IMR-90 (cell line): Measurements from ENCODE around the gene SMIM24. TPM values are rescaled to one million over a fixed set of nuclear protein-coding genes. Genes with fewer than 3 reads are reported as not detected.
A peak's percentile ranks its signal among the peaks of the same experiment; 100 is the strongest.

Experiments used
- ATAC-seq: fragments of 200-7000 bp; cut with Tn5 transposase; 2 replicates; pipeline ENCODE4 v1.9.1; 2020; ENCODE audit warnings: low read depth, mild to moderate bottlenecking, moderate library complexity
- BruUV-seq: library from RNA; stranded (reverse); fragments of 400-500 nt; replicated peaks from 2 replicates; lab custom pipeline; 2021; lab: Mats Ljungman, UMichigan
- CTCF ChIA-PET: fragments of 300-600 bp; formaldehyde crosslinking; extraction: SDS; loops from one replicate; lab custom pipeline; 2021; ENCODE audit warnings: antibody characterized with exemption; lab: Yijun Ruan, JAX
- POLR2A ChIA-PET: fragments of 300-600 bp; sonication (Branson Sonifier 250); formaldehyde crosslinking; loops from one replicate; lab custom pipeline; 2022; ENCODE audit warnings: antibody characterized with exemption; ENCODE audit not compliant: unreplicated experiment; lab: Charles Lee
- DNase-seq: peaks from one replicate; pipeline ENCODE4 v3.0.0; 2013
- H2AFZ ChIP-seq: replicated peaks from 2 replicates; pipeline ENCODE3; 2013; ENCODE audit warnings: low read length, mild to moderate bottlenecking; ENCODE audit not compliant: poor library complexity
- H2AK5ac ChIP-seq: 2 replicates; pipeline ENCODE4 v1.6.1; 2013; ENCODE audit warnings: low read depth, low read length, inconsistent platforms
- H2AK9ac ChIP-seq: replicated peaks from 2 replicates; pipeline ENCODE3; 2013; ENCODE audit warnings: mild to moderate bottlenecking, low read depth, low read length, moderate library complexity; ENCODE audit not compliant: poor library complexity
- H2BK120ac ChIP-seq: 2 replicates; pipeline ENCODE4 v1.6.1; 2013; ENCODE audit warnings: low read depth, low read length, inconsistent platforms
- H2BK15ac ChIP-seq: 3 replicates; pipeline ENCODE4 v1.6.1; 2013; ENCODE audit warnings: low read depth, low read length, inconsistent platforms
- H2BK20ac ChIP-seq: 2 replicates; pipeline ENCODE4 v1.6.1; 2013; ENCODE audit warnings: low read depth, mild to moderate bottlenecking, inconsistent platforms, low read length, moderate library complexity
- H2BK5ac ChIP-seq: 2 replicates; pipeline ENCODE4 v1.6.1; 2013; ENCODE audit warnings: mild to moderate bottlenecking, low read depth, low read length, inconsistent platforms; ENCODE audit not compliant: poor library complexity, severe bottlenecking
- H3K14ac ChIP-seq: replicated peaks from 2 replicates; pipeline ENCODE4 v1.6.1; 2013; ENCODE audit warnings: low read depth, low read length, inconsistent platforms
- H3K18ac ChIP-seq: 2 replicates; pipeline ENCODE4 v1.6.1; 2013; ENCODE audit warnings: low read depth, low read length, control low read depth
- H3K23ac ChIP-seq: 2 replicates; pipeline ENCODE4 v1.6.1; 2013; ENCODE audit warnings: low read depth, low read length, inconsistent platforms
- H3K27ac ChIP-seq: 2 replicates; pipeline ENCODE4 v1.5.1; 2013; ENCODE audit warnings: mild to moderate bottlenecking, control low read depth, low read length; ENCODE audit not compliant: insufficient read depth
- H3K27me3 ChIP-seq: 2 replicates; pipeline ENCODE4 v1.6.1; 2013; ENCODE audit warnings: low read length; ENCODE audit not compliant: control insufficient read depth, insufficient read depth
- H3K36me3 ChIP-seq: 2 replicates; pipeline ENCODE4 v1.6.1; 2013; ENCODE audit warnings: low read length, mixed read lengths; ENCODE audit not compliant: control insufficient read depth, insufficient read depth
- H3K4ac ChIP-seq: 2 replicates; pipeline ENCODE4 v1.6.1; 2013; ENCODE audit warnings: low read depth, low read length, inconsistent platforms
- H3K4me1 ChIP-seq: 2 replicates; pipeline ENCODE4 v1.6.1; 2013; ENCODE audit warnings: low read length, mixed read lengths; ENCODE audit not compliant: control insufficient read depth, insufficient read depth
- H3K4me2 ChIP-seq: 2 replicates; pipeline ENCODE4 v1.6.1; 2013; ENCODE audit warnings: low read depth, mild to moderate bottlenecking, control low read depth, low read length, moderate library complexity
- H3K4me3 ChIP-seq: 2 replicates; pipeline ENCODE4 v1.5.1; 2013; ENCODE audit warnings: low read depth, mild to moderate bottlenecking, control low read depth, low read length, moderate library complexity; ENCODE audit not compliant: insufficient read depth
- H3K56ac ChIP-seq: 2 replicates; pipeline ENCODE4 v1.6.1; 2013; ENCODE audit warnings: low read length, inconsistent platforms; ENCODE audit not compliant: insufficient read depth; ENCODE audit errors: extremely low read depth
- H3K79me1 ChIP-seq, 2 experiments: 2 replicates each; pipeline ENCODE4 v1.6.1; 2013; ENCODE audit warnings: low read length in 2 of 2, inconsistent platforms in 1 of 2, low read depth in 1 of 2
- H3K9ac ChIP-seq: 2 replicates; pipeline ENCODE4 v1.6.1; 2013; ENCODE audit warnings: low read depth, low read length, control low read depth
- H3K9me1 ChIP-seq: 2 replicates; pipeline ENCODE4 v1.6.1; 2013; ENCODE audit warnings: low read length, inconsistent platforms; ENCODE audit not compliant: insufficient read depth
- H3K9me3 ChIP-seq: 2 replicates; pipeline ENCODE4 v1.6.1; 2013; ENCODE audit warnings: low read length; ENCODE audit not compliant: control insufficient read depth, insufficient read depth
- H4K20me1 ChIP-seq: 2 replicates; pipeline ENCODE4 v1.6.1; 2013; ENCODE audit warnings: low read length, inconsistent platforms; ENCODE audit not compliant: insufficient read depth
- H4K5ac ChIP-seq: 2 replicates; pipeline ENCODE4 v1.6.1; 2013; ENCODE audit warnings: mild to moderate bottlenecking, low read depth, low read length, control low read depth
- H4K8ac ChIP-seq, 2 experiments: 2 replicates each; pipeline ENCODE4 v1.6.1; 2013; ENCODE audit warnings: low read depth in 2 of 2, low read length in 2 of 2, control low read depth in 1 of 2, inconsistent platforms in 1 of 2
- H4K91ac ChIP-seq: 2 replicates; pipeline ENCODE4 v1.6.1; 2013; ENCODE audit warnings: low read depth, low read length, inconsistent platforms; ENCODE audit not compliant: insufficient read depth
- BHLHE40 ChIP-seq: fragments of 150-350 bp; IDR thresholded peaks from 2 replicates; pipeline ENCODE4 v1.6.1; 2016; ENCODE audit warnings: mild to moderate bottlenecking, low read depth, low read length
- CHD1 ChIP-seq: IDR thresholded peaks from 2 replicates; pipeline ENCODE4 v1.6.1; 2012; ENCODE audit warnings: low read depth, low read length, improper control_type of control experiment
- FOS ChIP-seq: fragments of 150-350 bp; IDR thresholded peaks from 2 replicates; pipeline ENCODE4 v1.6.1; 2016; ENCODE audit warnings: low read depth, low read length
- MAFK ChIP-seq: IDR thresholded peaks from 2 replicates; pipeline ENCODE4 v1.6.1; 2012; ENCODE audit warnings: low read depth, low read length, improper control_type of control experiment
- MAZ ChIP-seq: IDR thresholded peaks from 2 replicates; pipeline ENCODE4 v1.6.1; 2012; ENCODE audit warnings: low read depth, mild to moderate bottlenecking, low read length, improper control_type of control experiment, moderate library complexity, borderline replicate concordance
- MXI1 ChIP-seq: IDR thresholded peaks from 2 replicates; pipeline ENCODE4 v1.6.1; 2012; ENCODE audit warnings: low read depth, mild to moderate bottlenecking, low read length, moderate library complexity, borderline replicate concordance
- POLR2A ChIP-seq: IDR thresholded peaks from 2 replicates; pipeline ENCODE4 v1.6.1; 2012; ENCODE audit warnings: mild to moderate bottlenecking, low read depth, low read length
- RAD21 ChIP-seq: IDR thresholded peaks from 2 replicates; pipeline ENCODE4 v1.6.1; 2012; ENCODE audit warnings: low read length, improper control_type of control experiment
- RCOR1 ChIP-seq: IDR thresholded peaks from 2 replicates; pipeline ENCODE4 v1.6.1; 2012; ENCODE audit warnings: mild to moderate bottlenecking, low read length, improper control_type of control experiment; ENCODE audit not compliant: insufficient replicate concordance
- RFX5 ChIP-seq: IDR thresholded peaks from 2 replicates; pipeline ENCODE4 v1.8.0; 2012; ENCODE audit warnings: low read depth, mild to moderate bottlenecking, low read length, moderate library complexity
- WGBS, 2 experiments: methylation state at CpG; one replicate each; pipeline versions ENCODE4 v1.1.5 to v1.1.7; 2013; ENCODE audit warnings: missing lambda C conversion rate in 2 of 2; ENCODE audit not compliant: insufficient read length in 1 of 2; ENCODE audit errors: extremely low coverage in 2 of 2; 5-methylcytosine and 5-hydroxymethylcytosine counted together
- dilution Hi-C: fragments of 300-500 bp; cut with HindIII; formaldehyde crosslinking; loops from one replicate; pipeline ENCODE4 v1.14.3; 2018; ENCODE audit warnings: low sequenced_read_pairs; ENCODE audit not compliant: unreplicated experiment
- in situ Hi-C: fragments of 300-500 bp; cut with MboI; formaldehyde crosslinking; loops from 3 replicates; pipeline ENCODE4 v1.14.3; 2019; ENCODE audit warnings: low sequenced_read_pairs, inconsistent platforms, mixed read lengths
- intact Hi-C: fragments of 100-400 bp; cut with micrococcal nuclease; formaldehyde crosslinking; loops from 2 replicates; pipeline ENCODE4 v1.10.0; 2022
- polyA plus RNA-seq, 3 experiments: library from polyadenylated mRNA; depleted of rRNA; stranded (reverse); fragments of >200 nt; gene quantifications; 2 replicates each; pipeline ENCODE4 v1.2.3, GENCODE V29; 2012; ENCODE audit warnings: low replicate concordance in 1 of 3
- total RNA-seq: library from RNA; depleted of rRNA; stranded (reverse); fragments of >200 nt; gene quantifications from 2 replicates; pipeline ENCODE4 v1.2.3, GENCODE V29; 2012
- TF ChIP-seq, protein P1 (sequence below): fragments of 150-350 bp; IDR thresholded peaks from 2 replicates; pipeline ENCODE4 v1.6.1; 2017; ENCODE audit warnings: mild to moderate bottlenecking, antibody characterized with exemption, low read length, low read depth

The SMIM24 gene
- total and polyA plus RNA-seq, 2 of the 4 experiments (the other 2 are of a cell fraction) = not detected

GRCh38 chr19:3509566-3509989 lies 29.3 kb upstream of the SMIM24 start:
- in situ Hi-C loops (no loop called here), dilution Hi-C loops (no loop called here), intact Hi-C loops (loop anchor here (5.0 kb wide), 1 partner anchor 118 kb away; the partner anchor contains the start of gene CACTIN)
- no peak overlapping the region for H3K56ac ChIP-seq
- no peak overlapping the region for H4K8ac ChIP-seq
- no peak overlapping the region for H4K5ac ChIP-seq
- H3K9ac ChIP-seq = no peak overlapping the region
- H3K9me3 ChIP-seq = no peaks in the 10 kb centered on the region
- H3K4me2 ChIP-seq = no peak overlapping the region
- no peak overlapping the region for H3K18ac ChIP-seq
- peak overlapping the region; percentile 58; the same call in 1 of the 2 replicates for H3K14ac ChIP-seq
- 98% methylated on average over 6 of the region's 15 CpGs; no CpG with 5 or more reads in 1 of the 2 experiments for WGBS, 2 experiments
- H2BK20ac ChIP-seq = no peak overlapping the region
- H3K4me3 ChIP-seq = no peak overlapping the region
- ATAC-seq (no peak), DNase-seq (peak; percentile 80)
- TF ChIP-seq CHD1 = no peak
- TF ChIP-seq MAFK = no peak
- no peak for TF ChIP-seq MXI1
- no peak for TF ChIP-seq RCOR1
- TF ChIP-seq RFX5 = no peak
- TF ChIP-seq RAD21 = no peak
- TF ChIP-seq POLR2A = no peak
- peak; percentile 78 for TF ChIP-seq FOS
- no peak for TF ChIP-seq MAZ
- TF ChIP-seq, protein P1, sequence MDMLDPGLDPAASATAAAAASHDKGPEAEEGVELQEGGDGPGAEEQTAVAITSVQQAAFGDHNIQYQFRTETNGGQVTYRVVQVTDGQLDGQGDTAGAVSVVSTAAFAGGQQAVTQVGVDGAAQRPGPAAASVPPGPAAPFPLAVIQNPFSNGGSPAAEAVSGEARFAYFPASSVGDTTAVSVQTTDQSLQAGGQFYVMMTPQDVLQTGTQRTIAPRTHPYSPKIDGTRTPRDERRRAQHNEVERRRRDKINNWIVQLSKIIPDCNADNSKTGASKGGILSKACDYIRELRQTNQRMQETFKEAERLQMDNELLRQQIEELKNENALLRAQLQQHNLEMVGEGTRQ = no peak
- 0 out of 2 replicates have a peak, but pooled peaks have one; percentile 8 for TF ChIP-seq BHLHE40
- H3K27me3 ChIP-seq = no peaks in the 10 kb centered on the region
- H3K4me1 ChIP-seq = peaks cover 20% of the 10 kb centered on the region
- peak overlapping the region; percentile 38; the same call in 1 of the 2 replicates for H4K91ac ChIP-seq
- POLR2A ChIA-PET = no interaction called here
- no TSS peak for BruUV-seq
- H2AFZ ChIP-seq = peak overlapping the region; percentile 56
- H2BK5ac ChIP-seq = peak overlapping the region; percentile 9
- peaks cover 74% of the 10 kb centered on the region for H4K20me1 ChIP-seq
- H3K4ac ChIP-seq = peak overlapping the region; percentile 47; the same call in 1 of the 2 replicates
- H3K36me3 ChIP-seq = peaks cover 13% of the 10 kb centered on the region
- H2BK120ac ChIP-seq = no peak overlapping the region; the same call in 1 of the 2 replicates
- peaks cover 21% of the 10 kb centered on the region for H3K9me1 ChIP-seq
- H3K27ac ChIP-seq = peak overlapping the region; percentile 1; the same call in 1 of the 2 replicates
- H2AK9ac ChIP-seq = peak overlapping the region; percentile 89
- CTCF ChIA-PET = no interaction called here
- H3K79me1 ChIP-seq = peaks cover 3 to 87% of the 10 kb centered on the region in 2 experiments; a peak in 3 of 4 replicates
- peak overlapping the region; percentile 93; the same call in 1 of the 2 replicates for H2AK5ac ChIP-seq
- no peak overlapping the region for H2BK15ac ChIP-seq
- peak overlapping the region; percentile 65; the same call in 1 of the 2 replicates for H3K23ac ChIP-seq
